Subcutaneous adipose tissue (tissue), 4 donors: Measurements from ENCODE around the gene ARL17B. TPM values are rescaled to one million over a fixed set of nuclear protein-coding genes. Genes with fewer than 3 reads are reported as not detected.

Source experiments
- CTCF ChIP-seq: fragments of 450-650 bp; IDR thresholded peaks from one replicate; pipeline ENCODE4 v1.5.1; 2016; ENCODE audit warnings: low read depth, mild to moderate bottlenecking, control low read depth, antibody characterized with exemption, moderate library complexity
- small RNA-seq: library from RNA; depleted of rRNA; stranded (forward); fragments of <200 nt; gene quantifications from one replicate; pipeline ENCODE3, GENCODE V24; 2016
- total RNA-seq, 4 donors: library from RNA; depleted of rRNA; stranded (reverse); fragments of >200 nt; gene quantifications; one replicate each; pipeline ENCODE4 v1.1.0, GENCODE V29; 2016

ARL17B gene
- total RNA-seq, 4 donors from 2014 or later: 11.7 to 21.8 (median 14.1) TPM

- no peak for TF ChIP-seq CTCF
Observed at GRCh38 chr17:46264456-46265198, 96.9 kb downstream of the ARL17B start.

GRCh38 chr17:46262271-46262670, 99.3 kb downstream of the ARL17B start:
- TF ChIP-seq CTCF: no peak

Small RNA genes lying within 50 kb of the gene (small RNA-seq; reads per million reads assigned to genes)
- gene RN7SL656P: not detected

Other genes with a start within 250 kb of the ARL17B start
- 100 to 1,000 TPM in 1 of 4 donors, 10 to 100 TPM in 3; 71.1 to 128 (median 74.8) TPM for gene KANSL1, start 168.3 kb downstream of the ARL17B start, total RNA-seq
- 1 to 10 TPM in 2 of 4 donors, under 1 TPM in 2; 0.85 to 3.4 (median 1.7) TPM for gene LRRC37A, start 66.6 kb downstream of the ARL17B start, total RNA-seq
- gene LRRC37A2, start 150.7 kb upstream of the ARL17B start, total RNA-seq: 10 to 100 TPM in 2 of 4 donors, 1 to 10 TPM in 2; 8.6 to 16.0 (median 10.8) TPM
- gene ARL17A, start 217.9 kb upstream of the ARL17B start, total RNA-seq: 1 to 10 TPM; 4.4 to 9.0 (median 7.3) TPM
- 10 to 100 TPM; 15.1 to 26.3 (median 19.3) TPM for gene NSF, start 228.9 kb upstream of the ARL17B start, total RNA-seq